Measurements from ENCODE around the gene RXYLT1. TPM values are rescaled to one million over a fixed set of nuclear protein-coding genes. Genes with fewer than 3 reads are reported as not detected.

The RXYLT1 gene
- total RNA-seq, 1 donor from 2014 or later, result 13.3 TPM

- intact Hi-C loops (cut with DNase I), result no loop called here
- H3K27ac ChIP-seq, result no peak overlapping the region
- H3K4me1 ChIP-seq, result no peaks in the 10 kb centered on the region
- no peak for TF ChIP-seq CTCF (IDR thresholded peaks at IDR 0.05)
- H3K36me3 ChIP-seq, result peaks cover 14% of the 10 kb centered on the region
- no peaks in the 10 kb centered on the region for H3K9me3 ChIP-seq
- DNase-seq (no peak), ATAC-seq (no peak)
- H3K27me3 ChIP-seq, result no peaks in the 10 kb centered on the region
- H3K4me3 ChIP-seq, result no peak overlapping the region
Measured at GRCh38 chr12:63809566-63809965, 29.9 kb downstream of the RXYLT1 start.

- no peak overlapping the region for H3K27ac ChIP-seq
- intact Hi-C loops (cut with DNase I), result no loop called here
- ATAC-seq, result no peak
- no peak for DNase-seq
- no peak for TF ChIP-seq CTCF (IDR thresholded peaks at IDR 0.05)
- no peaks in the 10 kb centered on the region for H3K4me1 ChIP-seq
- H3K4me3 ChIP-seq, result no peak overlapping the region
- H3K36me3 ChIP-seq, result peaks cover 10% of the 10 kb centered on the region
- H3K9me3 ChIP-seq, result no peaks in the 10 kb centered on the region
- H3K27me3 ChIP-seq, result no peaks in the 10 kb centered on the region
Measured at GRCh38 chr12:63811334-63811733, 31.6 kb downstream of the RXYLT1 start.

- Histone ChIP-seq H3K27me3 (no peaks in the 10 kb centered on the region), H3K36me3 (peaks cover 8% of the 10 kb centered on the region), H3K27ac (no peak overlapping the region), H3K4me1 (no peaks in the 10 kb centered on the region), H3K4me3 (no peak overlapping the region), H3K9me3 (no peaks in the 10 kb centered on the region)
- intact Hi-C loops (cut with DNase I), result no loop called here
- no peak for TF ChIP-seq CTCF (IDR thresholded peaks at IDR 0.05)
- no peak for ATAC-seq
- no peak for DNase-seq
Measured at GRCh38 chr12:63811755-63812154, 32.0 kb downstream of the RXYLT1 start.

GRCh38 chr12:63814146-63814772 lies 34.5 kb downstream of the RXYLT1 start:
- intact Hi-C loops (cut with DNase I), result no loop called here
- no peaks in the 10 kb centered on the region for H3K9me3 ChIP-seq
- no peak overlapping the region for H3K4me3 ChIP-seq
- DNase-seq, result no peak
- ATAC-seq, result no peak
- H3K36me3 ChIP-seq, result no peaks in the 10 kb centered on the region
- no peak overlapping the region for H3K27ac ChIP-seq
- H3K27me3 ChIP-seq, result no peaks in the 10 kb centered on the region
- H3K4me1 ChIP-seq, result no peaks in the 10 kb centered on the region
- no peak for TF ChIP-seq CTCF (IDR thresholded peaks at IDR 0.05)

- DNase-seq (no peak), ATAC-seq (no peak)
Measured at GRCh38 chr12:63815482-63815852, 35.8 kb downstream of the RXYLT1 start.

More at GRCh38 chr12:63815482-63815852, 35.8 kb downstream of the RXYLT1 start:
- Histone ChIP-seq H3K27ac (no peak overlapping the region), H3K36me3 (no peaks in the 10 kb centered on the region), H3K9me3 (no peaks in the 10 kb centered on the region), H3K27me3 (no peaks in the 10 kb centered on the region), H3K4me3 (no peak overlapping the region), H3K4me1 (no peaks in the 10 kb centered on the region)
- intact Hi-C loops (cut with DNase I), result no loop called here
- no peak for TF ChIP-seq CTCF (IDR thresholded peaks at IDR 0.05)
